HG02798 (cell line): ENCODE data around the gene NEDD4L.

Source experiments
- ATAC-seq: cut with Tn5 transposase; IDR thresholded peaks from one replicate; pipeline ENCODE4 v1.9.1; 2021; ENCODE audit warnings: mild to moderate bottlenecking; ENCODE audit not compliant: unreplicated experiment, poor library complexity

The NEDD4L gene

DNA sequence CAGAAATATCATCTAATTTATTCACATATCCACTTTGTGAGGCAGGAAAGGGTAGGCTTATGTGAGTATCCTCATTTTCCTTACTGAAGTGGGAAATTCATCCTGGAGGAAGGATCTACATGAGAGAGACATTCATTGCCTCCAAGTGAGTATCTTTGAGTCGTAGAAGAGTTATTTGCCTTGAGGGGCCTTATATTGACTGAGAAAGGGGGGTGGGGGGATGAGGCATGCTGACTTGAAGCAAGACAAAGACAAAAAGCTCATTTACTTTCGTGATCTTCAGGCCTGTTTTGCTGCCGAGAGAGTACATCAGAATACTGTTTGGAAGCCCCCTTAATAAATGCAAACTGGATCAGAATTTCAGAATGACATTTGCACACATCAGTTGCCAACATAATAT, 17.6 kb upstream of the NEDD4L start:
- no peak for ATAC-seq

DNA sequence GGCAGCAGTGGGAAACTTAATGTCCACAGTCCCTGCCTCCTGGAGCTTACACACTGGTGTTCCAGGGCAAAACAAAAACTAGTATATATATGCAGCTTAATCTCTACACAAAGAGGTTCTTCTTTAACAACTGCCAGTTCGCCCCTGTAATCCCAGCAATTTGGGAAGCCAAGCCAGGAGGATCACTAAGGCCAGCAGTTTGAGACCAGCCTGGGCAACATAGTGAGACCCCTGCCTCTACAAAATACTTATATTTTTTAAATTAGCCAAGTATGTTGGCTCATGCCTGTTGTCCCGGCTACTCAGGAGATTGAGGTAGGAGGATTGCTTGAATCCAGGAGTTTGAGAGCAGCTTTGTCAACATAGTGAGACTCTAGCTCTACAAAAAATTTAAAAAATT, 17.2 kb upstream of the NEDD4L start:
- no peak for ATAC-seq

DNA sequence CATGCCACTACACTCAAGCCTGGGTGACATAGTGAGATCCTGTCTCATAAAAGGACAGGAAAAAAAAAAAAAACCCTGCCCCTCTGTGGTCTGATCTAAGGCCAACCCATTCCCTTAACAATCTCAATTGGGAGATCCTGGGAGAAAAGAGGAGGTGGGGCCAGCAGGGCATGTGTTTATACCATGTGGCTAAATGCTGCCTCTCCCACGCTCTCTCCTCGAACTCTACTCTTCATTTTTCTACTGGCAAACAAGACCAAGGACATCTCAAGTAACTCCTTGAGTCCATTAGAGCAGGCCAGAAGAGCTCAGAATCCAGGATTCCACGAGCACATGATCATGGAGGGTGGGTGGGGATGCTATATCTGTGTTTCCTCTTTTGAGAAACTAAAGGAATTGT, 16.7 kb upstream of the NEDD4L start:
- no peak for ATAC-seq

DNA sequence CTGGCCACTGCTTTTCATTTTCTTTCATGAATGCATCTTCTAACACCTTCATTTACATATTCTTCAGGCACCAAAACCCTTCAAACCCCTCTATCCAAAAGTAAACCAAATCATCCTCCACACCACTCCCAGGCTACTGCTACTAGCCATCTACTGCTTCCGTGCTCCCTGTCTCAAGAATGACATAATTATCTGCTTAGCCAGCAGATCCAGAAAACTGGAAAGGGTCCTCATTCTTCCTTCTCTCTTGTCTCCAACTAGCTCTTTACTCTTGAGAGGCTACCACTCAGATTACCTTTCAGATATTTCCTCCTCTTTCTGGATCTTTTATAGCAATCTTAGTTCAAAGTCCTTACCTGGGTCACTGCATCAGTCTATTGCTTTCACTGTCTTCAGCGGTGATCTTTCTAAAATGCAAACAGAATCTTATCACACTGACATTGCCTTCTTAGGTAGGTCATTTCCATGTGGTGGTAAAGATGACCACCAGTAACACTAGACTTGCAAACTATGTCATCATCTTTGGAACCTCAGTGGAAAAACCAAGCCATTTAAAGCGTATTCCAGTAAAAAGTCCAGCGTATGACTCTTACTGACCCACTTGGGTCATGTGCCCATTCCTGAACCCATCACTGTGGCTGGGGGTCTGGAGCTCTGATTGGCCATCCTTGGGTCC, 15.8 kb upstream of the NEDD4L start:
- ATAC-seq: no peak

DNA sequence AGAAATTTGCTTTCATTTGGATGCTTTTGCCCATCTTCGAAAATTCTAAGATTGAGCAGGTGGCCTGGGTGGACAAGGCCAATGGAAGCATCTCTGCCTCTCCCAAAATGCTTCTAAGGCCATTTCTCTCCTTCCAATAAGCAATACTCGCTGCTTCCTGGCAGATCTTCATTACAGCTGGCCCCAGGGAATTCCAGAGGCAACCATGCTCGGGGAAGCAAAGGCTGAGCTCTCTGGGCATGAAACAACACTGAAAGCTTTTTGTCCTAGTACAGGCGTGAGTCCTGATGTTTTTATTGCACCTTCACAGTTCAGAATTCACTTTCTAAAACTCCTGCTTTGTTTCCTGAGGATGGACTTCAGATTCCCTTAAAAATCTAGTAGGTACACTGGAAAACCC, 11.8 kb upstream of the NEDD4L start:
- no peak for ATAC-seq

DNA sequence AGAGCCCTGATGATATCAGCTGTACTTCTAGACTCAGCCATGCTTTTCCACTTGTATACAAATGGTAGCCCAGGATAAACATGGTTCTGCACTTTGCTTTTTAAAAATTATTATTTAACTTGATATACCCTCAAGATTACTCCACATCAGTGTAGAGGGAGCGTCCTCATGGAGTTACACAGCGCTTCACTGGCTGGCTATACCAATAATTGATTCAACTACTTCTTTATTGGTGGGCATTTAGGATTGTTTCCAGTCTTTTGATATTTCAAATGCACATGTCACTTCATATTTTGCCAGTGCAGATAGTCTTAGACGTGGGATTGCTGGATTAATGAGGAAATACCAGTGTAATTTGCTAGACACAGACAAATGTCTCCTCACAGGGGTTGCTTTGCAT, 10.8 kb upstream of the NEDD4L start:
- no peak for ATAC-seq

DNA sequence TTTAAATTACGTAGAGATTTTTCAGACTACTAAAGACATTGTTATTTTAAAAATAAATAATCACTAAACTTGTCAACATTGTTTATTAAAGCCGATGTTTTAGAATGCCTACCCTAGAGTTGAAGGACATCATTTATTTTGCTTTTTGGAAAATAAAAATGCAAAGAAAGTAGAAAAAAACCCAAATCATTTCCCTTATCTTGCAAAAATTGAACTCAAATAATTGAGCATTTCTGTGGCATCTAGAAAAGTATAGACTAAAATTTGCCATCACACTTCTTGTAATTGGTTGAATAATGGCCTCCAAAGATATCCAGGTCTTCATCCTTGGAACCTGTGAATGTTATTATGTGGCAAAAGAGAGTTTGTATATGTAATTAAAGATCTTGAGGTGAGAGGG, 9.7 kb upstream of the NEDD4L start:
- no peak for ATAC-seq

DNA sequence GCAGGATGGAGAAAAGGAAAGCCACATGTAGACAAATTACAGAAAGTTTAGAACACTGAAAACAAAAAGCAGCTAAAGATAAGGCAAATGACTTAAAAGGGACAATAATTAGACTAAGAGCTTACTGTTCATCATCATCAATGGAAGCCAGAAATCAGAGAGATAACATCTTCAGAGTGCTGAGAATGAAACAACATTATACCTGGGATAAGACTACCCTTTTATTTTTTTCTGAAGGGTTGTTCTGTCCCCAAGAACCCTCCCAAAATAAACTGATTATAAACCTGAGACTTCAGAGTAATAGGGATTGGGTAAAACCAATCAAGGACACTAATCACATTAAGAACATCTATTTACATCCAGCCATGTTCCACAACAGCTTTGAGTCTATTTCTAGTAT, 6.9 kb upstream of the NEDD4L start:
- no peak for ATAC-seq

DNA sequence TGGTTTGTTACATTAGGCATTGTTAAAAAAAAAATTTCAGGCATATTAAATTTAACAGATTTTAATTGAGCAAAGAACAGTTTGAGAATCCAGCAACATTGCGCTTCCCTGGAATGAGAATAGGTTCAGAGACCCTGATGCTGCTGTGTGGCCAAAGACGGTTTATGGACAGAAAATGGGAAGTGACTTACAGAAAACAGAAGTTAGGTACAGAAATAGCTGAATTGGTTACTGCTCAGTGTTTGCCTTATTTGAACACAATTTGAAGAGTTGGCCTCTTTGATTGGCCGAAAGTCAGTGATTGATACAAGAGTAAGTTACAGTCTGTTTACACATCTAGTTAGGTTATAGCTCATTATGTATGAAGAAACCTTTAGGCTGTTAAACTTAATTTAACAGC, 6.0 kb upstream of the NEDD4L start:
- ATAC-seq: no peak

DNA sequence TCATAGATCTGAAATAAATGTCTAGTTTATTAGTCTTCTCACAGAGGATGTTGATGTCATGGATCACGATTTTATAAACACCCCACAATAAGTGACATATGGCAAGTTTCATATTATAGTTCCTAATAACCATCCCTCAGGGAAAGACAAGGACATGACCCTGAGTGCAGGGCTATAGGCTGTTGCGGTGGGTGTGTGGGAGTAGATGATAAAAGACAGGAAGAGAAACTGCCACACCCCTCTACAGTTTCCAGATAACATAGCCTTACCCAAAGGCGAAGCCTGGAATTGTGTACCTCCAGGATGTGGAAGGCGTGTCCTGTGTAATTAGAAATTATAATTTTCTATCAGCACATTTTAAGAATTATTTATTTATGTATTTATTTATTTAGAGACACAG, 2.4 kb upstream of the NEDD4L start:
- ATAC-seq: no peak

DNA sequence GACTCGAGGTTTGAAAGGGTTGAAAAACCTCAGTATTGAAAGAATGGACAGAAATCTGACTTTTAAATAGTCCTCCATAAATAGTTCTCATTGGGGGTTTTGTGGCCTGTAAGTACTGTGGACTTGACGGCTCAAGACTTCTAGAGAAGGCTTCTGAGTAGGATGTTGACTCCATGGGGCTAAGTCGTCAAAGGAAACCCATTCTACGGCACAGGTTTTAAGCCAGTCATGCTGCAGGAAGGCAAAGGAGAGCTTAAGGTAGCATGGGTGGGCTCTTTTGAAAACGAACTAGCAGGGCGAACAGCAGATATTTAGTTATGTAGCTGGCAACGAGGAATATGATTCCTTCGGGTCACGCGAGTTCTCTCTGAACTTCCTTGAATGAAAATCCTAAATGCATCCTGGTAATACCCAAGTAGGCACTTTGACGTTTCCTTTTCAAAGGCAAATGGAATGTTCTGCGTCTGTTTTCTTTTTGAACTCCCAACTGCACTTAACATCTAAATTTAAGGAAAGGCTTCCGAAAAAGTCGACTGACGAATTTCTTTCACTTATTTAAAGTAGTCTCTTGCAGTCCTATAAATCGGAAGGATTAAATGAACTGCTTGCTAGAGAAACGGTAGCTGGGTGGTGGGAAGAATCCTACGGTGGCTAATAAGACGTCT, 1.1 kb upstream of the NEDD4L start:
- no peak for ATAC-seq

DNA sequence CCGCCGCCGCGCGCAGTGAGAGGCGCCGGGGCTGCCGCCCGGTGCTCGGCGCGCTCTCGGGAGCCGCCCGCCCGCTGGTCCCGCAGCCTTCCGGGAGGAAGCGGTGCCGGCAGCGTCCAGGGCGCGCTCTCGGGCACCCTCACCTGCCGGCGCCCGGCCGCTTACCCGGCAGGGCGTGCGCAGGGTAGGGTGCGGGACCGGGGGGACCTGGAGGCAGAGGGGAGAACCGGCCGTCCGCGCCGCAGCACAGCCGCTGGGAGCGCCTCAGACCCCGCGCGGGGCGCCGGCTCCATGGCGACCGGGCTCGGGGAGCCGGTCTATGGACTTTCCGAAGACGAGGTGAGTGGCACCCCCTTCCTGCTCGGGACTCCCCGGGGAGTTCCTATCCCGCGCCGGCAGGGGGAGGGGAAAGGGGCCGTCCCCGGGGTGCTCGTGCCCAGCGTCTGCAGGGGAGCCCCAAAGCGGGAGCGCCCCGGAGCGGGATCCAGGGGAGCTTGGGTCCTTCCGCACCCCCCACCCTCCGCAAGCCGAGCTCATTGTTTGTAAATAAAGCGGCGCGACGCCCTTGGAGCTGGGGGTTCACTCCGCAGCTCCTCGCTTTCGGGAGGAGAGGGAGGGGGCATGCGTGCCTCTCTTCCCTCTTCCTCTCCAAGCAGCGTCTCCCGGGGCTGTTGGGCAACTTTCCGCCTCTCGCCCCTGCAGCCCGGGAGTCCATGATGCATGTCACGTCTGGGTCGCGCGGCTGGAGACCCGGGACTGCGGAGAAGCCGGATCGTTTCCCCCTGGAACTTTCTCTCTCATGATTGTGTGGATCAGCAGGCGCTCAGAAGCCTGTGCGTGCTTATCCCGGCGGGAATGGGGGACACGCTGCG, 580 bp downstream of the NEDD4L start:
- peak; percentile 38 for ATAC-seq

DNA sequence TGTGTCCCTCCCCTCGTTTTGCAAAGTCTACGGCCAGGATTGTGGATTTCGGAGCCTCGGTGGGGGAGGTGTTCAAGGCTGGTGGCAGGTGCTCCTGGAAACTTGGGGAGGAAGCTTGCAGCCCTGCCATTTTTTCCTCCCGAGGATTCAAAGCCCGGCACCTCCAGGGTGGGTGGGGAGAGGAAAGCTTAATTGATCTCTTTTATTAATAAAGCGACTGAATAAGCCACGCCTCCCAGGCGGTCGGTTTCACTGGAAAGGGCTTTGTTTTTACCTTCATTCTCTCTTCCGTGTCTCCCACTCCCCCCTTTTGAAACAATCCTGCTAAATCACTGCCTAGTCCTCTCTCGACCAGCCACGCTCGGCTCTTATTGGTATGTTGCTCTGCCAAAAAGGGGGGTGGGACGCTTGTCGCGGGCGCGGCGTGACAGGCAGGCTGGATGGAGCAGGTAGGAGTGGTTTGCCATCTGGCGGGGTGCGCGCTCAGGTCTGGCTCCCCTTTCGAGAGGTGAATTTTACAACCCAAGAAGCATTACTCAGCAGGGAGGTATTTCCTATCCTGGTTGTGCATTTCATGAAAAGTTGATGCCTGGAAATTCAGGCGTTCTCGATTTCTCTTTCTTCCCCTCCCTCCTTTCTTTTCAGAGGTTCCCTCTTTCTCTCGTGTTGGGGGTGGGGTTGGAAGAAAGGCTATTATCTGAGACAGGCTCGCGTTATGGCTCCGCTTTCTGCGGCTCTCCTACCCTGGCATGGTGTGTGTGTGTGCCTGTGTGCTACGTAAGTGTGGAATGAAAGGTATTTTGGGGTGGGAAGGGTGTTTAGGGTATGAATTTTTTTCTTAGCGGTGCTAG, 1.4 kb downstream of the NEDD4L start:
- ATAC-seq: peak; percentile 14

DNA sequence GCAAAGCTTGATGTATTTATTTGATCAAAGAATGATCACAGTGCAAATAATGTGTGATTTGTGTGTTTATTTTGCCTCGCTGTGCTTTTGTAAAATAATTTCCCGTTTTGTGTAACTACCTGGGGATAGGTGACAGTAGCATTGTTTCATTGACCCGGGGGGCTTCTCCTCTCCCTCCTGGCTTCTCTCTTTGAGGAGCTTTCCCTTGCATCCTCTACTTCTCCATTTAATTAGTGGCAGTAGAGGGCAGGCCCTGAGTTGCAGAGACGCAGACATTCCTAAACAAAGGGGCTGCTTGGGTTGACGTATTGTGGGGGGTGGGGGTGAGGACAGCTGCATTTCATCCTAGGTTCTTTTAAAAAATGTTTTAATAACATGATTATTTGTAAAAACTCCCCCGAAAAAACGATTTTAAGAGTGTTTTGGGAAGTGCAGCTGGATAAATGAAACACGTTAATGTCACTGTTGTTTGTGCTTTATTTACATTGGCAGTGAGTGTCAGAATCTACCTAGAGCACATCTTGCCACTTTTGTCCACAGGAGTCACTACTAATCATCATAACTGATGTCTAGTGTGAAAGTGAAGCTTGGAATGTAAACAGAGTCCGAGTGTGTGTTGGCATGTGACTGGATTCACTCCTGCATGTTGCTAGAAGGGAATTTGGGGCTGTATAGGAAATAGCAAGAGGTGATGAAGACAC, 2.2 kb downstream of the NEDD4L start:
- no peak for ATAC-seq

DNA sequence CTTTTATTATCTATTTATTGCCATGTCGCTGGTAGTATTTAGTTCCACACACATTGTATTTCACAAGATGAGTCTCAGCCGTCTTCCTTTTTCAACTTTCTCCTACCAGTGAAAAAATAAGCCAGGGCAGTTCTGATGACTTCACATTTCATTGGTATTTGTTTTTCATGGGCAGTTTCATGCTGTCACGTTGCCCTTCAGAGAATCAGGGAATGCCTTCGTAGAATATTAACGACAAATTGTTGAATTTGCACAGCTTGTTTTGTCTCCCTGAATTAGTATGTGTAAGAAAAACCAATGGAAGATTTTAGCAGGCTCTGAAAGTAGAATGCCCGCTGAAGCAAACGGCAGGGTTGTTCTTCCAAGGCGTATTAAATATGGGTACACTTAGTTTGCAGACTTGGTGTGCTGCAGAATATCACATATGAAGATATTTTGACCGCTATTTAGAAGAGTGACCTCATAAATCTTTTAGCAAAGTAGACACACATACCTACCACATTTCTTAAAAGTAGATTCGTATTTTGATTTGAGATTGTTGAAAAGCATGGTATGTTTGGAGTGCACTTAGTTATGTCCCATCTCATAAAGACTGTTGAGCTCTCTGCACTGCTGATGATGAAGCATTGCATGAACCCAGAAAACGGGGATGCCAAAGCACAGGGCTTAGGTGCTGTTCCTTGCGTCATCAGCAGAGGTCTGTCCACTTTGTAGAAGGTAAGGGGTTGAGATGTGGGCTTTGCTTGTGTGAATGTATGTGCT, 2.9 kb downstream of the NEDD4L start:
- no peak for ATAC-seq

DNA sequence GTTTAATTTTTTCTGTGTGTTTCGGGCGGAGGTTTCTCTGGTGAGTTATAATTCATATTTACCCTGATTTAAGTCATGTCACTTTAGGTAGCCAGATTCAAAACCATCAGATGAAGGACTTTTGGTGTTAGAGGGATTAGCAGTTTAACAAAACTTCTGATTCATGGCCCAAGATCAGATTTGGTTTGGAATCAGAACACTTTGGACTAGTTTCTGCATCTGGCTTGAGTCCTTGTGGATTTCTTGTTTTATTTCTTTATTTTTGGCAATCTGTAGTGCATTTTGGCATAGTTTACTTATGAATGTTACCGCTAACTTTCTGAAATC, 3.5 kb downstream of the NEDD4L start:
- ATAC-seq: no peak

DNA sequence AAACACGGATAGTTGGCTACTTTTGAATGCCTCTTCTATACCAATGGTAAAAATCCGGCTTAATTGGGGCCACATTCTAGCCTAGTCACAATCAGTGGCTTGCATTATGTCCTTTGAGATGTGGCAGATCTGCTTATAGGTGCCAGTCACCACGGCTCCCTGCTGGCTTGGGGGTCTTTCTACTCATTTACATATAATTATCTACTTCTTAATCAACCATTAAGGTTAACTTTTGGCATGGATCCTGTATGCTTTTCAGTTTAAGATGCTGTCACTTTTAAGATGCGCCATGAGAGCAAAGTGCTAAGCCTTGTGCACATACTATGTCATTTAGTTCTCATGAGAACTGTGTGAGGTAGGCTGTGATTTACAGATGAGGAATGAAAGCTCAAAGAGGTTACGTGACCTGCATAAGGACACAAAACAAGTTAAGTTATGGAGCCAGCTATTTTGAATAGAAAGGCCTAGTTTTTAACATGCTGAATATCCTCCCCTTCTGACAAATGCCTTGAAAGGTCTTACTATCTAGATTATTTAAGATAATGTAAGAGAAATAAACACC, 4.1 kb downstream of the NEDD4L start:
- ATAC-seq: no peak

DNA sequence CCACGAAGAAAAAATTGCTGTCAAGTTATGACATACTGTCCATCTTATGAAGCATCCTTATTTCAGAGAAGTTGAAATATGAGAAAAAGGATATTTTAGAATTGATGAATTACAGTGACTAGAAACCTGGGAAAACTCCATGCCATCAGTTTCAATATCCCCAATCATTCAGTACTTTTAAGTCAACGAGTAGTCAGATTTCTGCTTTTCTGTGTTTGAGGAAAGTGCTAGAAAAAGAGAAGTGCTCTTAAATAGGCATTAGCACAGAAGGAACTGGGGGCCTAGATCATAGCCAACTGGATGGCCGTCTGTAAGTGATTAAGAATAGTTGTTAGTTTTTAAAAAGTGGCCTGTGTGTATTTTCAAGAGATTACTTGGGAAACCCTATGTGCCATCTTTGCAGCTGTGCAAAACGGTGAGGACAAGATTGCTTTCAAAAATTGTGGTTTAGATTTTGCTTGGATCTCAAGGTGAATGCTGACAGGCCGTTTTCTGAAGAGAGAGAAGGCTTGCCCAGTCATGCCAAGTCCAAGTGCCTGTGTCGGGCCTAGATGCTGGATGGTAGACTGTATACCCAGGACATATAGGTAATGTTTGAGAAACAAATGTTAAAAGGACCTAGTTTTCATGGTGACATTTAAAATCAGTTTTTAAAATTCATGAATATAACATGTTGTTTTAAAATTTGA, 5.1 kb downstream of the NEDD4L start:
- no peak for ATAC-seq
